Activated CD4-positive, alpha-beta T cell treated with anti-CD3 and anti-CD28 coated beads, Interleukin-2, amount 10 ng/mL, durations not matched to agents 24 days and 14 days (primary cell): ENCODE measurements around the gene CACNB4. TPM values are rescaled to one million over a fixed set of nuclear protein-coding genes. Genes with fewer than 3 reads are reported as not detected.
A peak's percentile ranks its signal among the peaks of the same experiment; 100 is the strongest.
"Not testable (repeated sequence)": the region's sequence is repeated elsewhere in the genome, so short reads cannot be mapped to it uniquely, and the experiment has no call there.

Experiments
- DNase-seq: peaks from one replicate; pipeline ENCODE4 v3.0.0; 2022
- H3K27ac Mint-ChIP-seq: one replicate; pipeline ENCODE4 v1.8.0; 2022; ENCODE audit warnings: mild to moderate bottlenecking, mixed read lengths
- H3K27me3 Mint-ChIP-seq: one replicate; pipeline ENCODE4 v1.8.0; 2022; ENCODE audit warnings: mixed read lengths
- H3K36me3 Mint-ChIP-seq: one replicate; pipeline ENCODE4 v1.8.0; 2022; ENCODE audit warnings: low read depth, mild to moderate bottlenecking, mixed read lengths
- H3K4me1 Mint-ChIP-seq: one replicate; pipeline ENCODE4 v1.8.0; 2021; ENCODE audit warnings: mixed read lengths
- H3K4me3 Mint-ChIP-seq: one replicate; pipeline ENCODE4 v1.8.0; 2022; ENCODE audit warnings: mild to moderate bottlenecking, moderate library complexity, mixed read lengths
- H3K9me3 Mint-ChIP-seq: one replicate; pipeline ENCODE4 v1.8.0; 2021; ENCODE audit warnings: mixed read lengths
- intact Hi-C: fragments of 100-400 bp; cut with micrococcal nuclease; formaldehyde crosslinking; loops from one replicate; pipeline ENCODE4 v1.15.1; 2023
- total RNA-seq: library from RNA; stranded (reverse); gene quantifications from 2 replicates; pipeline ENCODE4 v1.2.3, GENCODE V29; 2022

The CACNB4 gene
- total RNA-seq, 1 donor from 2014 or later: 0.19 TPM

DNA sequence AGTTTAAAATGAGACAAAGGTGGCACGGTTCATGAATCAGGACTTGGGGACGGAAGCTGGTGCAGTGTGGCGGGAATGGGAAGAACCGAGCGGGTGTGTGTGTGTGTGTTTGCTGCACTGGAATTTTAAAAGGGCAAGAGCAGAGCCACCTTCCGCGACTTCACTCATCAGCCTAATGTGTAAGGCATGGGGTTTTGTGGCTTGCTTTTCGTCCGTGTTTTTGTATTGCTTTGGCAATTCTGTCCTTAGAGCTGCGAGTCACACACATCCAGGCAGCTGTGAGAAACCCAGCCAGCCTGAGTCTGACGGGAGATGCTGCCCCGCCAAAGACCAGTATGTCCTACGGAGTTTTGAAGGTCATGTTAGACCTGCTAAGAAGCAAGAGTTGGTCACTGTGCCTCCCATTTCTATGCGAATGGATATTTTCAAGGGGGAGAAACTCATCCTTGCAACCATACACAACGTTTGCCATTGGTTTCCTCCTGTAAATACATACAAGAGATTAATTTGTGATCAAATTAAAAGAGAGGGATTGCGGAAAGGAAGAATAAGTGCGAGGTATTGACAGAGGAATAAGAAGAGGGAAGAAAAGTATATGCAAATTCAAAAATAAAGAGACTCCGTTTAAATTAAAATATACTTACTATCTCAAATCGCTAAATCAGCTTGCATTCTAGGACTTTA lies 665 bp upstream of the CACNB4 start:
- DNase-seq: peak; percentile 59
- Mint-ChIP-seq H3K9me3 (no peaks in the 10 kb centered on the region), H3K27me3 (peaks cover 56% of the 10 kb centered on the region), H3K4me1 (peaks cover 16% of the 10 kb centered on the region), H3K4me3 (peak overlapping the region; percentile 84), H3K27ac (peak overlapping the region; percentile 14), H3K36me3 (no peaks in the 10 kb centered on the region)
- intact Hi-C loops: loop anchor here (2.0 kb wide), 1 partner anchor 75 kb away; the partner anchor contains the start of gene STAM2

DNA sequence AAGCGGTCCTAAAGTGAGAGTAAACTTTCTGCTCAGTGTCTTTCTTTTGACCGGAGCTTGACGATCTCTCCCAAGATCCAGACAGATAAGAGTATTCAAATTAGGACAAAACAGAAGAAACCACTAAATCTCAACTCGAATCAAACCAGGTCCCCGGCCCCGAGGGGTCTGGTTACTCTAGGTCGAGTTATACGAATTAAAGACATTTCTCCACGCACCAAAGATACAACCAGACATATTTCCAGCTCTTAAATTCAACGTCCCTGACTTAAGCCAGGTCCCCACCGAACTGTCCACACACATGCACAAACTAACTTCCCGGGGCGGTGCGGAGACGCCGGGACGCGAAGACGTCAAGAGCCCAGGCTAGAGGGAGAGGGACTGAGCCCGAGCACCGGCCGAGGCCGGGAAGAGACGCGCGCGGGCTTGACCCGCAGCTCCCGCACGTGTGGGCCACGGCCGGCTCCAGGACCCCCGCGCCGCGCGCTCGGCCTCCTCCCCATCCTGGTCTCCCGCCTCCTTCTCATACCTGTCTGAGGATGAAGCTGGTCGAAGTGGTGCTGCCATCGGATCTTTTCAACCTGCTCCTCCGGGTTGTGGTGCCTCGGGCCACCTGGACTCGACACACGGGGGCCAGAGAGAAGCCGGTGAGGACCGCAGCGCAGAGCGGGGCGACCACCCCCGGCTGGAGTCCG lies 896 bp downstream of the CACNB4 start:
- intact Hi-C loops: loop anchor here (2.0 kb wide), 1 partner anchor 77 kb away; the partner anchor contains the start of gene STAM2
- Mint-ChIP-seq H3K27ac (peak overlapping the region; percentile 4), H3K36me3 (no peaks in the 10 kb centered on the region), H3K9me3 (no peaks in the 10 kb centered on the region), H3K4me3 (peak overlapping the region; percentile 84), H3K27me3 (peaks cover 58% of the 10 kb centered on the region), H3K4me1 (peaks cover 16% of the 10 kb centered on the region)
- peak; percentile 59 for DNase-seq

DNA sequence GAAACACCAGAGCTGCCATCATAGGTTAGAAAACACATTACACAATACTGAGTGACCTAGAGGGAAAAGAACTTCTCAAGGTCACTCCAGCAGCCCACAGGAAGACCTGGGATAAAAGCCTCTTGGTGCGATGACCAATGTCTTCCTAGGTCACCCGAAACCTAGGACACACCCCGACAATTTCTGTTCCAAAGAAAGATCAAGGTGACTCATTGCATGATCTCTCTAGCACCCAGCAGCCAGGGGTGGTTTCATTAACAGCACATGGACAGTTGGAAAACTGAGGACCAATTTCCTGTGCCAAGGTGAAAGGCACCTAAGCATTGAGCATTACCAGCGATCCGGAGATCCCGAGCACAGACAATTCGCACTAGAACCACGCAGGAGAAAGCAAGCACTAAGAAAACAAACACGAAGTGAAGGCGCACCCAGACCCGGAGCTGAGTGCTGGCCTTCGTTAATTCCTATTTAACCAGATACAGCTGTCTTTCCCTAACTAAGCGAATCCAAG lies 1.5 kb downstream of the CACNB4 start:
- DNase-seq: peak; percentile 57
- H3K27me3 Mint-ChIP-seq: peaks cover 54% of the 10 kb centered on the region
- intact Hi-C loops: no loop called here
- H3K27ac Mint-ChIP-seq: peak overlapping the region; percentile 30
- no peaks in the 10 kb centered on the region for H3K9me3 Mint-ChIP-seq
- H3K36me3 Mint-ChIP-seq: no peaks in the 10 kb centered on the region
- peak overlapping the region; percentile 84 for H3K4me3 Mint-ChIP-seq
- peaks cover 16% of the 10 kb centered on the region for H3K4me1 Mint-ChIP-seq

DNA sequence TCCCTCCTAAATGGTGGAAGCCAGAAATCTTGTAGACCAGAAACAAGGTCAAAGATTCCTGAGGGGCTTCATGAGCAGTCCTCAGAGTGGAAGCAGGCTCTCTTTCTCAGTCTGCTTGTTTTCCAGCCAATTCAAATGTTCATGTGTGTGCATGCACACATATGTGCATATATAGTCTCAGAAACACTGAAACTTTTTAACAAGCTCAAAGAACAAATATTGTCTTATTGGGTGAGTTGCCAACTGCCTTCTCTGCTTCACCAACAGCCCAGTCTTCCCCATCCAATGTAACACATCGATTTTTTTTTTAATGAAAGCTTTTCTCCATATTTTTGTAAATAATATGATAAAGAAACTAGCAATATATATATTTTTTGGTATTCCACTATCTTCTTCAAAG lies 3.7 kb downstream of the CACNB4 start:
- Mint-ChIP-seq H3K27me3 (peaks cover 48% of the 10 kb centered on the region), H3K36me3 (no peaks in the 10 kb centered on the region), H3K4me3 (no peak overlapping the region), H3K27ac (no peak overlapping the region), H3K9me3 (no peaks in the 10 kb centered on the region), H3K4me1 (peaks cover 16% of the 10 kb centered on the region)
- intact Hi-C loops: no loop called here
- no peak for DNase-seq

DNA sequence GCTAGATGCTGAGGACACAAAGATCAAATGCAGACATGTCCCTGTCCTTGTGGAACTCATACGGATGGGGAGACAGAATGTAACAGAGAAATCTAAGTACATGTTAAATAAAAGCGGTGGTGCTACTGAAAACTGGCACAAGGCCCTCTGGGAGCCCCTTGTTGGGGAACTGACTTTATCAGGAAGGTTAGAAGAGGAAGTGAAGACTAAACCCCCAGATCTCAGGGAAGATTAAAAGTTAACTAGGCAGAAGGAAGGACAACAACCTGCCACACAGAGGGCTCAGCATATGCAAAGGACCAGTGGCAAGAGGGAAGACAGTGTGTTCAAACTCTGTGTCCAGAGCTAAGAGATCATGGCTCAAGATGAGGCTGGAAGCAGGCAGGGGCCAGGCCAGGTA lies 4.8 kb downstream of the CACNB4 start:
- Mint-ChIP-seq H3K4me3 (no peak overlapping the region), H3K36me3 (no peaks in the 10 kb centered on the region), H3K9me3 (no peaks in the 10 kb centered on the region), H3K27ac (no peak overlapping the region), H3K27me3 (peaks cover 41% of the 10 kb centered on the region), H3K4me1 (peaks cover 11% of the 10 kb centered on the region)
- DNase-seq: no peak
- intact Hi-C loops: no loop called here

DNA sequence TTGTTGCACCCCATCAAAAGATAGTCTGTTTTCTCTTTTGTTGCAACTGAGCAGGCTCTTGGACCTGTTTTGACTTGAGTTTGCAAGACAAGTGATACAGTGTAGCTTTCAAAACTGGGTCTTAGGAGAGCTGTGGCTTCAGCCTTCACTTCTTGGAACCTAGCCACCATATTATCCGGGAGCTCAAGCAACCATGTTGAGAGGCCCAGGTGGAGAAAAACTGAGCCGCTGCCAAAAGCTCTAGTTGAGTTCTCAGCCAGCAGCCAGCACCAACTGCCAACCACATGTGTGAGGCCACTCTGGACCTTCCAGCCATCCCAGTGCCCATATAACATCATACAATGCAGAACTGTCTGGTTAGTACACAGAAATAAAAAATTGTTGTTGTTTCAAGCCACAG lies 5.4 kb downstream of the CACNB4 start:
- intact Hi-C loops: no loop called here
- H3K36me3 Mint-ChIP-seq: no peaks in the 10 kb centered on the region
- H3K27me3 Mint-ChIP-seq: peaks cover 42% of the 10 kb centered on the region
- no peak overlapping the region for H3K27ac Mint-ChIP-seq
- peaks cover 12% of the 10 kb centered on the region for H3K4me1 Mint-ChIP-seq
- DNase-seq: no peak
- no peaks in the 10 kb centered on the region for H3K9me3 Mint-ChIP-seq
- H3K4me3 Mint-ChIP-seq: no peak overlapping the region

DNA sequence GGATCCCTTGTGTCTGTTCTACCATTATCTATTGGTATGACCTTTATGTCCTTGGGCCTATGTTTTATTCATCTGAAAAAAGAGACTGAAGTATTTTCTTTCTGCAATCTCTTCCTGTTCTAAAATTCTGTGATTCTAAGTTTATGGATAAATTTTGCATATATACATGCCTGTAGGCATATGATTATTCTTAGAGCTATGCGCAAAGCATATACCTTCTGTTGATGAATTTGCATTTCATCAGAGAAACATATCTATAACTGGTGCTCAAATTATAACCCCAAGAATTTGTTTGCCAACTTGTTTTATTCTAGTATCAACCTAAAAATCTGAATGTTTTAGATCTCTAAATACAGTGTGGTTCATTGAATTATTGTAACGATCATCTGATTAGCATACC lies 6.7 kb downstream of the CACNB4 start:
- H3K4me3 Mint-ChIP-seq: no peak overlapping the region
- H3K27me3 Mint-ChIP-seq: peaks cover 32% of the 10 kb centered on the region
- H3K9me3 Mint-ChIP-seq: no peaks in the 10 kb centered on the region
- H3K36me3 Mint-ChIP-seq: no peaks in the 10 kb centered on the region
- H3K27ac Mint-ChIP-seq: no peak overlapping the region
- DNase-seq: no peak
- intact Hi-C loops: no loop called here
- peaks cover 4% of the 10 kb centered on the region for H3K4me1 Mint-ChIP-seq

DNA sequence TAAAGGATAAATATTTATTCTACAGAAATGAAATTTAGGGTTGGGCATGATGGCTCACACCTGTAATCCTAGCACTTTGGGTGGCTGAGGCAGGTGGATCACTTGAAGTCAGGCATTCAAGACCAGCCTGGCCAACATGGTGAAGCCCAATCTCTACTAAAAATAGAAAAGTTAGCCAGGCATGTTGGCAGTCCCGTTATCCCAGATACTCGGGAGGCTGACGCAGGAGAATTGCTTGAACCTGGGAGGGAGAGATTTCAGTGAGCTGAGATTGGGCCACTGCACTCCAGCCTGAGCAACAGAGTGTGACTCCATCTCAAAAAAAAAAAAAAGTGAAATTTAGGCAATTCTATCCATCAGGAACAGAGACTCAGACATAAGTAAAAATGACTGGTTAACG lies 8.1 kb downstream of the CACNB4 start:
- H3K9me3 Mint-ChIP-seq, H3K4me1 Mint-ChIP-seq, DNase-seq, intact Hi-C loops, H3K27ac Mint-ChIP-seq, H3K4me3 Mint-ChIP-seq, H3K36me3 Mint-ChIP-seq: not testable (repeated sequence)
- H3K27me3 Mint-ChIP-seq: peaks cover 25% of the 10 kb centered on the region

DNA sequence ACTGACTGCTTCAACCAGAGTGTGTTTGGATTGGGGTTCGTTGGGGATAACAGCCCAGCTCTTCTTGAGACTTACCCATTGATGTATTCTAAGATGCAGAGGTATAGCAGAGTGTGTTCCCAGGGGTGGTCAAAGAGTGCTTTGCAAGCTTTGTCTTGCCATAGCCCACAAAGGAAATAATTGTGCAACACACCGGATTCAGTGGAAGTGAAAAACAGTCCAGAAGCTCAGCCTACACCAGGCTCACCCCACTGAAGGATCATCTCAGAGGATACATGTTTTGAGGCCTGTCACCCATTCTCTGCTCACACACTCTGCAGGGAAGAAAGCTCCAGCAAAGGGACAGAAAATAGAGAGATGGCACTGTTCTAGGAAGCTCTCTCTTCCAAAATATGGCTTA lies 9.6 kb downstream of the CACNB4 start:
- Mint-ChIP-seq H3K4me3 (no peak overlapping the region), H3K9me3 (no peaks in the 10 kb centered on the region), H3K4me1 (peaks cover 3% of the 10 kb centered on the region), H3K36me3 (no peaks in the 10 kb centered on the region), H3K27ac (no peak overlapping the region), H3K27me3 (peaks cover 18% of the 10 kb centered on the region)
- intact Hi-C loops: no loop called here
- no peak for DNase-seq

DNA sequence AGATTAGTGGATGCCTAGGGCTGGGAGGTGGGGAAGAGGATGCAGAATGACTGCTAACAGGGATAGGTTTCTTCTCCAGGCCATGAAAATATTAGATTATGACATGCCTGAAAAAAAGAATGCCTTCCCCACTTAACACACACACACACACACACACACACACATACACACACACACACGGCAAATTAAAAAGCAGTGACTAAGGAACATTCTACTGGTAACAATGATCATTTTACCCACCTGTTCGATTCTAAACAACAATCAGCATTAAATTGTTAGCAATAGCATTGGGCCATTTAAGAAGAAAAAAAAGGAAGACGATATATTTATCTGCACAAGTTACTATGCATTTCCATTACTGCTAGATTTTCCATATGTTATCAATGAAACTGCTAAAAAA lies 10.8 kb downstream of the CACNB4 start:
- H3K4me1 Mint-ChIP-seq: peaks cover 3% of the 10 kb centered on the region
- intact Hi-C loops: no loop called here
- no peaks in the 10 kb centered on the region for H3K9me3 Mint-ChIP-seq
- no peaks in the 10 kb centered on the region for H3K36me3 Mint-ChIP-seq
- H3K27me3 Mint-ChIP-seq: peaks cover 11% of the 10 kb centered on the region
- no peak overlapping the region for H3K4me3 Mint-ChIP-seq
- DNase-seq: no peak
- H3K27ac Mint-ChIP-seq: no peak overlapping the region

DNA sequence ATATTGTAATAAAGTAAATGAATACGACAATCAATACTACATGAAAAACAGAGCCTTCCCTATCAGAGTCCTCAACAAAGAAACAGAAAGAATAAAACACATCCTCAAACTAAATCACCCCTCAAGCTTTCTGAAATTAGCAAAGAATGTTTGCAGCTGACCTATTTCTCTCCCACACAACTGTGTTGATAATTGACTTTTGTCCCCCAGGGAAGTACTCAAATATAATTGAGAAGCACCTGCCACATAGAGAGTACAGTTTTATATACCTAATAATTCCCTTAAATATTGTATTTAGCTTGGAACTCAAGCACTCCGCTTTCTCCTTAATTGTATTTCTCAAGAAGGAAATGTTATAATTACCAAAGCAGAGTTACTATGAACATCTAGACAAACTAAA lies 12.6 kb downstream of the CACNB4 start:
- H3K4me1 Mint-ChIP-seq: peaks cover 3% of the 10 kb centered on the region
- H3K27ac Mint-ChIP-seq: no peak overlapping the region
- intact Hi-C loops: no loop called here
- DNase-seq: no peak
- H3K9me3 Mint-ChIP-seq: no peaks in the 10 kb centered on the region
- peaks cover 10% of the 10 kb centered on the region for H3K27me3 Mint-ChIP-seq
- H3K4me3 Mint-ChIP-seq: no peak overlapping the region
- H3K36me3 Mint-ChIP-seq: no peaks in the 10 kb centered on the region

DNA sequence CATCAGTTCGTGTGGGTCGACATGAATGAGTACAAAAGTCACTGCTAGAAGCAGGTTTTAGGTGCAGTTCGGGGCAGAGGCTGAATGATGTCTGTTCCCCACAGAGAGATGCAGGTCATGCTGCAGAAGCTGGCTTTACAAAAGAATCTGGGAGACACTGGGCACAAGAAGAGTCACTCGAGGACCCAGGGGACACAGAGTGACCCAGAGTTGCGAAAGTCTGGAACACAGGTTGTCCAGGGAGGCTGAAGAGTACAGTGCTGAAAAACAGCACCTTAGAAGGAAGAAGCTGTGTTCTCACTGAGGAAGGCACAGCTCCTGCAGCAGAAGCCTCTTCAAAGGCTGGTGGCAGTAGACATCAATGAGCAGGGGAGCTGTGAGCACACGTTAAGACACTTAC lies 14.8 kb downstream of the CACNB4 start:
- H3K27me3 Mint-ChIP-seq: peaks cover 2% of the 10 kb centered on the region
- no peaks in the 10 kb centered on the region for H3K9me3 Mint-ChIP-seq
- intact Hi-C loops: no loop called here
- no peak overlapping the region for H3K27ac Mint-ChIP-seq
- peaks cover 2% of the 10 kb centered on the region for H3K4me1 Mint-ChIP-seq
- no peaks in the 10 kb centered on the region for H3K36me3 Mint-ChIP-seq
- no peak overlapping the region for H3K4me3 Mint-ChIP-seq
- no peak for DNase-seq

DNA sequence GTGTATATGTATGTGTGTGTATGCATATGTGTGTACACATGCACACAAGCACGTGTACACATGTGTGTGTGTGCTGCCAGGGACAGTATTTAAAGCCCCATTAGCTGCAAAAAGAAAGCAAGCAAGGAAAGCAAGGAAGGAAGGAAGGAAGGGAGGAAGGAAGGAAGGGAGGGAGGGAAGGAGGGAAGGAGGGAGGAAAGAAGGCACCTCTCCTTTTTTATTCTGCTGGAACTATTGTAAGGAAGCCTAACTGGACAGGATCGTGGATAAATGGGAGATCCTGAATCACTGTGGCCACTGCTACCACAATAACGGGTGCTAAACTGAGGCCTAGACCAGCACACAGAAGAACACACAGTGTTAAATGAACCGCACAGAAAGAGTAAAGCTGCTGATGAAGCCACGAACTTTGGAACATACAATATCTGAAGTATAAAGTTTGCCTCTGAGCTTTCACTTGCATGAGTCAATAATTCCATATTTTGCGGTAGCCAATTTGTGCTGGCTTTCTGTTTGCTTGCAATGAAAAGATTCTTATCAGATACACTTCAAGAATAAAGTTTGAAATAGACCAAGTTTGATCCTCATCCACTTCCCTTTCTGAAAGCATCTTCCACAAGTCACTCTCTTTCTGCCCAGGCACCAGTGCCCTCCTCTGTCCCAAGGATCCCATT lies 15.5 kb downstream of the CACNB4 start:
- Mint-ChIP-seq H3K27me3 (no peaks in the 10 kb centered on the region), H3K4me3 (no peak overlapping the region), H3K4me1 (no peaks in the 10 kb centered on the region), H3K27ac (no peak overlapping the region), H3K9me3 (no peaks in the 10 kb centered on the region), H3K36me3 (no peaks in the 10 kb centered on the region)
- intact Hi-C loops: no loop called here
- DNase-seq: no peak

DNA sequence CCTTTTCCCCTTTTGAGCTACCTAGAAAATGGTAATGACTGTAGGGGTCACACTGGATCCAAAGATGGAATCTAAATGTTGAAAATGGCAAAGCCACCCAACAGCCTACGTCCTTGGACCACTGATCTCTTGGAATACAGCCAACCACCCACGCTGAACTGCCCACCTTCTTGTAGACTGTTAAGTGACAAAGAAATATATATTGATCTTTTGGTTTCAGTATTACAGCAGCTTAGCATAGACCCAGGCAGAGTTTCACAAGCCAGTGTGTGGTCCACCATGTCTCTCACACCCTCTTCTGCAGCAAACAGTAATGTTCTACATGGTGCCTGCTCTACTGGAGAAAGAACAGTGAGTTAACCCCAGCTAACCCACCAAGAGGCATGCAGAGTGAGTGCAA lies 20.2 kb downstream of the CACNB4 start:
- H3K9me3 Mint-ChIP-seq: no peaks in the 10 kb centered on the region
- no peak overlapping the region for H3K4me3 Mint-ChIP-seq
- intact Hi-C loops: no loop called here
- no peaks in the 10 kb centered on the region for H3K27me3 Mint-ChIP-seq
- no peak for DNase-seq
- no peaks in the 10 kb centered on the region for H3K36me3 Mint-ChIP-seq
- H3K27ac Mint-ChIP-seq: no peak overlapping the region
- no peaks in the 10 kb centered on the region for H3K4me1 Mint-ChIP-seq
